HepG2 (cell line): Measurements from ENCODE around the gene TRAF5. TPM values are rescaled to one million over a fixed set of nuclear protein-coding genes. Genes with fewer than 3 reads are reported as not detected.

ENCODE experiments used
- ATAC-seq: fragments of 200-7000 bp; cut with Tn5 transposase; 3 replicates; pipeline ENCODE4 v1.9.1; 2020; ENCODE audit warnings: mild to moderate bottlenecking, moderate library complexity
- BruUV-seq: library from RNA; stranded (reverse); fragments of 400-500 nt; replicated peaks from 2 replicates; lab custom pipeline; 2021; lab: Mats Ljungman, UMichigan
- CTCF ChIA-PET: fragments of 300-600 bp; formaldehyde crosslinking; extraction: SDS; loops from one replicate; lab custom pipeline; 2021; ENCODE audit warnings: low total read pairs, inconsistent platforms, low intra/inter-chr PET ratio; lab: Yijun Ruan, JAX
- POLR2A ChIA-PET: fragments of 350-600 bp; sonication (Branson Sonifier 250); formaldehyde crosslinking; loops from one replicate; lab custom pipeline; 2020; ENCODE audit warnings: antibody characterized with exemption, inconsistent platforms; lab: Yijun Ruan, JAX
- DNase-seq: peaks from one replicate; pipeline ENCODE4 v3.0.0-alpha.2; 2015; ENCODE audit warnings: low spot score
- FAIRE-seq: peaks from 3 replicates; lab custom pipeline; 2011; peaks lifted over from hg19 to GRCh38; lab: Jason Lieb, UNC
- H2AFZ ChIP-seq: one replicate; pipeline ENCODE4 v1.6.1; 2011; ENCODE audit warnings: low read length, inconsistent platforms
- H3K27ac ChIP-seq: fragments of 300-600 bp; 3 replicates; pipeline ENCODE4 v1.8.0; 2011; ENCODE audit warnings: mixed run types, mild to moderate bottlenecking, mixed read lengths, low read length, inconsistent platforms; ENCODE audit not compliant: insufficient read depth; ENCODE audit errors: extremely low read length
- H3K27me3 ChIP-seq, 2 experiments: fragments of 200-600 bp in 1 of 2; 2 replicates in 1 of 2; 3 replicates in 1 of 2; pipeline versions ENCODE4 v1.6.0 to v1.8.0; 2011; ENCODE audit warnings: low read length in 2 of 2, mild to moderate bottlenecking in 2 of 2, moderate library complexity in 2 of 2, inconsistent platforms in 1 of 2; ENCODE audit not compliant: insufficient read depth in 2 of 2, control insufficient read depth in 1 of 2
- H3K36me3 ChIP-seq, 2 experiments: fragments of 200-600 bp in 1 of 2; replicated peaks in 1 of 2; 2 replicates in 1 of 2; 3 replicates in 1 of 2; pipeline versions ENCODE4 v1.5.1 to v1.8.0; 2011; ENCODE audit warnings: low read length in 2 of 2, inconsistent platforms in 1 of 2; ENCODE audit not compliant: insufficient read depth in 2 of 2, control insufficient read depth in 1 of 2
- H3K4me1 ChIP-seq: 2 replicates; pipeline ENCODE4 v1.5.1; 2012; ENCODE audit warnings: low read length, inconsistent platforms; ENCODE audit not compliant: insufficient read depth
- H3K4me2 ChIP-seq: 2 replicates; pipeline ENCODE4 v1.6.0; 2011; ENCODE audit warnings: low read depth, low read length, inconsistent platforms
- H3K4me3 ChIP-seq, 3 experiments: fragments of 200-600 bp in 1 of 3; sonication (generic), shearing (Covaris generic) in 1 of 3; replicated peaks in 1 of 3; 2 replicates each; pipeline ENCODE4 v1.5.1; 2011 to 2016; ENCODE audit warnings: low read length in 3 of 3, inconsistent platforms in 2 of 3, low read depth in 2 of 3, mild to moderate bottlenecking in 2 of 3, control low read depth in 1 of 3, mixed read lengths in 1 of 3; ENCODE audit not compliant: insufficient read depth in 1 of 3
- H3K79me2 ChIP-seq: one replicate; pipeline ENCODE4 v1.6.1; 2011; ENCODE audit warnings: low read length, inconsistent platforms; ENCODE audit not compliant: insufficient read depth
- H3K9ac ChIP-seq: 2 replicates; pipeline ENCODE4 v1.6.0; 2011; ENCODE audit warnings: mild to moderate bottlenecking, low read depth, low read length, inconsistent platforms; ENCODE audit not compliant: insufficient read depth
- H3K9me3 ChIP-seq: 2 replicates; pipeline ENCODE4 v1.5.1; 2012; ENCODE audit warnings: mild to moderate bottlenecking, low read length
- H4K20me1 ChIP-seq: 2 replicates; pipeline ENCODE4 v1.6.0; 2011; ENCODE audit warnings: inconsistent platforms, mild to moderate bottlenecking, low read length, moderate library complexity; ENCODE audit not compliant: insufficient read depth
- HNRNPH1 ChIP-seq: fragments of 200-400 bp; formaldehyde crosslinking; optimal IDR thresholded peaks from 2 replicates; pipeline ENCODE3; 2017; ENCODE audit warnings: mild to moderate bottlenecking, low read depth, low read length
- IRF2 ChIP-seq: IDR thresholded peaks from 2 replicates; pipeline ENCODE4 v1.6.1; 2018; ENCODE audit warnings: missing genetic modification reagents, missing compliant biosample characterization
- NR2F2 ChIP-seq: IDR thresholded peaks from 2 replicates; pipeline ENCODE4 v1.6.1; 2012; ENCODE audit warnings: low read depth, inconsistent platforms, borderline replicate concordance
- RBFOX2 ChIP-seq: fragments of 200-400 bp; formaldehyde crosslinking; IDR thresholded peaks from 2 replicates; pipeline ENCODE4 v1.6.1; 2017; ENCODE audit warnings: low read depth, mild to moderate bottlenecking, low read length
- ZC3H13 ChIP-seq: sonication (generic); formaldehyde crosslinking; IDR thresholded peaks from 2 replicates; pipeline ENCODE4 v1.8.1; 2023; ENCODE audit warnings: mild to moderate bottlenecking, missing genetic modification reagents, moderate library complexity
- ZFAT ChIP-seq: sonication (generic); formaldehyde crosslinking; conservative IDR thresholded peaks from 2 replicates; pipeline ENCODE4 v1.8.1; 2023; ENCODE audit warnings: missing genetic modification reagents, inconsistent platforms
- ZNF296 ChIP-seq: sonication (generic); formaldehyde crosslinking; conservative IDR thresholded peaks from 2 replicates; pipeline ENCODE4 v1.5.0; 2020; ENCODE audit warnings: mild to moderate bottlenecking, missing genetic modification reagents
- ZNF530 ChIP-seq: sonication (generic); formaldehyde crosslinking; IDR thresholded peaks from 2 replicates; pipeline ENCODE4 v1.5.0; 2020; ENCODE audit warnings: low read depth, mild to moderate bottlenecking, missing genetic modification reagents
- ZNF605 ChIP-seq: sonication (generic); formaldehyde crosslinking; IDR thresholded peaks from 2 replicates; pipeline ENCODE4 v1.8.0; 2022; ENCODE audit warnings: mild to moderate bottlenecking, missing genetic modification reagents
- ZNF616 ChIP-seq: sonication (generic); formaldehyde crosslinking; IDR thresholded peaks from 2 replicates; pipeline ENCODE4 v1.5.0; 2020; ENCODE audit warnings: low read depth, mild to moderate bottlenecking, missing genetic modification reagents
- ZSCAN30 ChIP-seq: sonication (generic); formaldehyde crosslinking; IDR thresholded peaks from 2 replicates; pipeline ENCODE4 v1.5.0; 2020; ENCODE audit warnings: mild to moderate bottlenecking, missing genetic modification reagents
- whole genome bisulfite sequencing: methylation state at CpG from one replicate; pipeline ENCODE4 v1.1.6; 2017; ENCODE audit warnings: low lambda C conversion rate; 5-methylcytosine and 5-hydroxymethylcytosine counted together
- in situ Hi-C: cut with HindIII; loops from 2 replicates; pipeline ENCODE4 v1.10.0; 2017; ENCODE audit warnings: low pct_unique_long_range_greater_than_20kb; ENCODE audit not compliant: extremely low pct_ligation_motif_present
- intact Hi-C: fragments of 100-400 bp; cut with micrococcal nuclease; formaldehyde crosslinking; loops from one replicate; pipeline ENCODE4 v1.10.0; 2022; ENCODE audit not compliant: unreplicated experiment
- polyA plus RNA-seq, 8 experiments: library from polyadenylated mRNA; depleted of rRNA in 3 of 8; stranded (reverse) in 7 of 8; unstranded in 1 of 8; fragments of >200 nt; fragmentation: Illumina TruSeq in 4 of 8; extraction: Trizol in 4 of 8; gene quantifications; 2 replicates each; pipeline versions ENCODE4 v1.2.1 to v1.2.3, GENCODE V29; 2011 to 2016; ENCODE audit warnings: low read depth in 4 of 8, missing spikeins in 1 of 8, mixed read lengths in 1 of 8; ENCODE audit not compliant: insufficient read depth in 1 of 8
- total RNA-seq, 5 experiments: library from RNA; depleted of rRNA; stranded (reverse); fragments of >200 nt; fragmentation: Illumina TruSeq; extraction: Trizol; gene quantifications; 2 replicates each; pipeline ENCODE4 v1.2.3, GENCODE V29; 2016; ENCODE audit warnings: low read depth in 1 of 5
- TF ChIP-seq, protein P1 (sequence below): sonication (generic); formaldehyde crosslinking; IDR thresholded peaks from 2 replicates; pipeline ENCODE4 v1.5.0; 2020; ENCODE audit warnings: missing genetic modification reagents

The TRAF5 gene
- total and polyA plus RNA-seq, 2 of the 13 experiments (the other 11 are each of a cell fraction or from before 2014, with no cell fraction given): 0.27 to 1.6 TPM

DNA sequence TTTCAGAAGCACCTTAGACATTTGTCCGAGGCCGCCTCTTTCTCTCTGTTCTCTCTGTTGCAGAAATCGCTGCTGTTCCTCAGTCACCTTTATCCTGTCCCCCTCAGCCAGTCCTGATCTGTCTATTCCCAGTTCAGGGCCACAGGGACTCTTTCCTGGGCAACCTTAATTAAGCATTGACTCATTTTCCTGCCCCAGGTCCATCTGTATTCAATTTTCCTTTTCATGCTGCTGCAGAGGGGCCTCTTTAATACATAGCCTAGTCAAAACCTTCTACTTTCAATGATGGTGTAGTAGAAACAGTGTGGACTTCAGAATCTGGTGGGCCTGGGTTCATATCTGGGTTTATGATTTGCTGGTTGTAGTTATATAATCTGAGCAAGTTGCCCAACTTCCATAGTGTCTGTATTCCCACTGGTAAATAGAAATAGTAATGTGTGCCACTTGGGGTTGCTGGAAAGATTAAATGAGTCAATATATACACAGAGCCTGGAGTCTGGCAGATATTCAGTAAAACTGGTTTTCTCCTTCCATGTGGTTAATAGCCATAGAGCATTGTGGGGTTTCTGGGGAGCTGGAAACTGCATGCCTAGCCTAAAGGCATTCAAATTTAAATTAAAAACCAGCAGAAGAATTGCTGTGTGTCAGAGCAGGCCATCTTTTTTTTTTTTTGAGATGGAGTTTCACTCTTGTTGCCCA, 4.5 kb downstream of the TRAF5 start:
- no peak for FAIRE-seq
- POLR2A ChIA-PET: no interaction called here
- in situ Hi-C loops: no loop called here

DNA sequence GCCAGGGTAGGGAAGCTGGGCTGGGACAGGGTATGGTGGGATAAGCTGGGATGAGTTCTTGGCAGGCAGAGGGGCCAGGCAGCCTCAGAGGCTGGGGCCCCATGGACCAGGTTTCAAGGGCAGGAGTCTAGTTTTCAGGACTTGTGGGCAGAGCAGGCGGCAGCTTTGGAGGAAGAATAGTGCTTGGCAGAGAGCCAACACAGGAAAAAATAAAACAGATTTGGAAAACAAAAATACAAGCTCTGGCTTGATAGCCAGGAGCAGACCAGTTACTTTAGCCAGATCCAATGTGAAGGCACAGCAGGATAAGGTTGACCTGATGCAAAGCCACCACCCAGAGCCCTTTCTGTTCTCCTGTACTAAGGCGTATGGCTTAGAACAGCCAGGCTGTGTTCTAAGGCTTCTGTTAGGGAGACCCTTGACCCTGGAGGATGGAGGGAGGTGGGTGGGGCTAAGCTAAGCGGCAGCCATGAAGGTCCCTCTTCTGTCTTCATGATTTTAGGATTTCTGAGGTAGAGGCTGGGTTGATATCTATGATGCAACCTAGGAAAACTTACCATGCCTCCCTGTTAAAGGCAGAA, 5.5 kb downstream of the TRAF5 start:
- Histone ChIP-seq H3K9me3 (no peaks in the 10 kb centered on the region), H3K79me2 (no peaks in the 10 kb centered on the region), H3K27me3 (peaks cover 0 to 30% of the 10 kb centered on the region in 2 experiments; a peak in 4 of 5 replicates), H3K4me3 (no peak overlapping the region), H2AFZ (no peak overlapping the region), H3K27ac (no peak overlapping the region), H3K4me1 (peaks cover 17% of the 10 kb centered on the region; the same call in 1 of the 2 replicates), H4K20me1 (no peaks in the 10 kb centered on the region), H3K36me3 (no peaks in the 10 kb centered on the region), H3K4me2 (no peak overlapping the region), H3K9ac (no peak overlapping the region)
- DNase-seq (no peak), ATAC-seq (no peak), FAIRE-seq (no peak)
- TF ChIP-seq ZC3H13 (CRISPR knock-in tag): no peak
- BruUV-seq: no TSS peak
- in situ Hi-C loops (no loop called here), intact Hi-C loops (no loop called here)
- ChIA-PET CTCF (no interaction called here), POLR2A (no interaction called here)
- WGBS: 63% methylated on average over 3 of the region's 3 CpGs

More for the DNA sequence above, 4.5 kb downstream of the TRAF5 start:
- Histone ChIP-seq H3K9me3 (no peaks in the 10 kb centered on the region), H3K9ac (no peak overlapping the region), H4K20me1 (no peaks in the 10 kb centered on the region), H3K79me2 (no peaks in the 10 kb centered on the region), H3K27me3 (peaks cover 0 to 37% of the 10 kb centered on the region in 2 experiments; a peak in 4 of 5 replicates), H2AFZ (no peak overlapping the region), H3K4me1 (peaks cover 21% of the 10 kb centered on the region; the same call in 1 of the 2 replicates), H3K4me3 (no peak overlapping the region), H3K4me2 (no peak overlapping the region), H3K27ac (no peak overlapping the region), H3K36me3 (no peaks in the 10 kb centered on the region)
- BruUV-seq: no TSS peak
- DNase-seq (no peak), ATAC-seq (no peak)
- WGBS: 71% methylated on average over 3 of the region's 3 CpGs
- CTCF ChIA-PET: no interaction called here
- intact Hi-C loops: no loop called here
- TF ChIP-seq RBFOX2 (no peak), HNRNPH1 (no peak), NR2F2 (no peak), ZSCAN30 (no peak), ZNF530 (CRISPR knock-in tag) (no peak), ZNF296 (no peak), ZNF616 (CRISPR knock-in tag) (no peak), ZNF605 (CRISPR knock-in tag) (no peak), ZFAT (CRISPR knock-in tag) (no peak), IRF2 (CRISPR knock-in tag) (no peak)
- TF ChIP-seq, protein P1, sequence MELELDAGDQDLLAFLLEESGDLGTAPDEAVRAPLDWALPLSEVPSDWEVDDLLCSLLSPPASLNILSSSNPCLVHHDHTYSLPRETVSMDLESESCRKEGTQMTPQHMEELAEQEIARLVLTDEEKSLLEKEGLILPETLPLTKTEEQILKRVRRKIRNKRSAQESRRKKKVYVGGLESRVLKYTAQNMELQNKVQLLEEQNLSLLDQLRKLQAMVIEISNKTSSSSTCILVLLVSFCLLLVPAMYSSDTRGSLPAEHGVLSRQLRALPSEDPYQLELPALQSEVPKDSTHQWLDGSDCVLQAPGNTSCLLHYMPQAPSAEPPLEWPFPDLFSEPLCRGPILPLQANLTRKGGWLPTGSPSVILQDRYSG: no peak
